Neural cell (in vitro differentiated cells): ENCODE data around the gene TTC39C. TPM values are rescaled to one million over a fixed set of nuclear protein-coding genes. Genes with fewer than 3 reads are reported as not detected.

Experiments used
- H2AFZ ChIP-seq: fragments of 200-600, 300-800 bp; sonication (generic), shearing (Covaris generic); 2 replicates; pipeline ENCODE4 v1.6.0; 2014; ENCODE audit warnings: low read depth, mild to moderate bottlenecking, antibody characterized with exemption, low read length, moderate library complexity
- H3F3A ChIP-seq: fragments of 200-600 bp; shearing (Covaris generic); 2 replicates; pipeline ENCODE4 v1.6.1; 2016; ENCODE audit warnings: mild to moderate bottlenecking, moderate library complexity, mixed read lengths, antibody characterized with exemption, low read length; ENCODE audit not compliant: insufficient read depth, poor library complexity, severe bottlenecking
- H3K27ac ChIP-seq: fragments of 200-600, 300-800 bp; sonication (generic), shearing (Covaris generic); 2 replicates; pipeline ENCODE4 v1.5.1; 2014; ENCODE audit warnings: mild to moderate bottlenecking, low read length, moderate library complexity
- H3K27me3 ChIP-seq: fragments of 300-800, 200-600 bp; sonication (generic), shearing (Covaris generic); 2 replicates; pipeline ENCODE4 v1.6.0; 2014; ENCODE audit warnings: mild to moderate bottlenecking, low read depth, low read length, moderate library complexity; ENCODE audit not compliant: insufficient read depth
- H3K36me3 ChIP-seq: fragments of 300-800, 200-600 bp; sonication (generic), shearing (Covaris generic); 2 replicates; pipeline ENCODE4 v1.5.1; 2014; ENCODE audit warnings: mild to moderate bottlenecking, antibody characterized with exemption, low read length, moderate library complexity; ENCODE audit not compliant: insufficient read depth
- H3K4me2 ChIP-seq: fragments of 300-800, 200-600 bp; sonication (generic), shearing (Covaris generic); 2 replicates; pipeline ENCODE4 v1.6.0; 2014; ENCODE audit warnings: mild to moderate bottlenecking, low read length
- H3K4me3 ChIP-seq: fragments of 300-800, 200-600 bp; sonication (generic), shearing (Covaris generic); 2 replicates; pipeline ENCODE4 v1.5.1; 2014; ENCODE audit warnings: mild to moderate bottlenecking, low read length, moderate library complexity
- H3K79me2 ChIP-seq: fragments of 200-600 bp; shearing (Covaris generic); replicated peaks from 2 replicates; pipeline ENCODE4 v1.6.0; 2014; ENCODE audit warnings: mild to moderate bottlenecking, low read length, moderate library complexity; ENCODE audit not compliant: insufficient read depth
- H3K9ac ChIP-seq: fragments of 300-800, 200-600 bp; sonication (generic), shearing (Covaris generic); 2 replicates; pipeline ENCODE4 v1.6.1; 2016; ENCODE audit warnings: mild to moderate bottlenecking, low read length, mixed read lengths
- H3K9me2 ChIP-seq: fragments of 200-600 bp; shearing (Covaris generic); 2 replicates; pipeline ENCODE4 v1.6.1; 2016; ENCODE audit warnings: mild to moderate bottlenecking, low read length, mixed read lengths; ENCODE audit not compliant: insufficient read depth
- H3K9me3 ChIP-seq: fragments of 200-600, 300-800 bp; sonication (generic), shearing (Covaris generic); 2 replicates; pipeline ENCODE4 v1.6.1; 2016; ENCODE audit warnings: mild to moderate bottlenecking, mixed run types, low read length, moderate library complexity, mixed read lengths
- H4K20me1 ChIP-seq: fragments of 200-600 bp; shearing (Covaris generic); 2 replicates; pipeline ENCODE4 v1.6.1; 2016; ENCODE audit warnings: mild to moderate bottlenecking, mixed run types; ENCODE audit not compliant: insufficient read depth
- CTCF ChIP-seq: fragments of 450-650 bp; IDR thresholded peaks from 2 replicates; pipeline ENCODE4 v1.5.1; 2014; ENCODE audit warnings: antibody characterized with exemption, mild to moderate bottlenecking, moderate library complexity; ENCODE audit not compliant: poor library complexity, severe bottlenecking
- EZH2 ChIP-seq: fragments of 200-600, 300-800 bp; shearing (Covaris generic), sonication (generic); IDR thresholded peaks from 2 replicates; pipeline ENCODE4 v1.6.1; 2014; ENCODE audit warnings: antibody characterized with exemption, low read length, borderline replicate concordance, mild to moderate bottlenecking; ENCODE audit not compliant: insufficient read depth, poor library complexity, severe bottlenecking
- POLR2AphosphoS5 ChIP-seq: IDR thresholded peaks from 2 replicates; pipeline ENCODE4 v1.6.1; 2012
- RAD21 ChIP-seq: fragments of 450-650 bp; conservative IDR thresholded peaks from 2 replicates; pipeline ENCODE4 v1.6.1; 2014; ENCODE audit warnings: antibody characterized with exemption, mild to moderate bottlenecking, moderate library complexity
- REST ChIP-seq: IDR thresholded peaks from 2 replicates; pipeline ENCODE4 v1.6.1; 2012; ENCODE audit warnings: borderline replicate concordance
- SMC3 ChIP-seq: fragments of 450-650 bp; conservative IDR thresholded peaks from 2 replicates; pipeline ENCODE4 v1.6.1; 2014; ENCODE audit warnings: antibody characterized with exemption, mild to moderate bottlenecking, moderate library complexity; ENCODE audit not compliant: poor library complexity
- polyA plus RNA-seq: library from polyadenylated mRNA; depleted of rRNA; stranded (reverse); fragments of >200 nt; gene quantifications from 2 replicates; pipeline ENCODE4 v1.2.3, GENCODE V29; 2014

TTC39C gene
- polyA plus RNA-seq, 1 donor from 2014 or later, result 19.9 TPM

- H3K4me2 ChIP-seq, result no peak overlapping the region
- peaks cover 5% of the 10 kb centered on the region for H3K9me3 ChIP-seq
- H2AFZ ChIP-seq, result no peak overlapping the region
- H3K36me3 ChIP-seq, result no peaks in the 10 kb centered on the region
- no peaks in the 10 kb centered on the region for H3K27me3 ChIP-seq
- no peak overlapping the region for H3K9ac ChIP-seq
- H3K27ac ChIP-seq, result no peak overlapping the region
- H3K4me3 ChIP-seq, result no peak overlapping the region
- TF ChIP-seq REST (no peak), SMC3 (no peak), RAD21 (no peak), CTCF (no peak)
- H3K9me2 ChIP-seq, result no peaks in the 10 kb centered on the region
- no peaks in the 10 kb centered on the region for H3F3A ChIP-seq
- peaks cover 27% of the 10 kb centered on the region for H3K79me2 ChIP-seq
- no peaks in the 10 kb centered on the region for H4K20me1 ChIP-seq
Measured at GRCh38 chr18:24039671-24040070, 25.1 kb downstream of the TTC39C start.

GRCh38 chr18:24041691-24042090 lies 27.1 kb downstream of the TTC39C start:
- Histone ChIP-seq H3K9ac (no peak overlapping the region), H3K9me2 (no peaks in the 10 kb centered on the region), H3K27ac (no peak overlapping the region), H3K4me3 (no peak overlapping the region), H2AFZ (no peak overlapping the region), H3F3A (no peaks in the 10 kb centered on the region), H3K36me3 (no peaks in the 10 kb centered on the region), H4K20me1 (no peaks in the 10 kb centered on the region), H3K79me2 (peaks cover 21% of the 10 kb centered on the region), H3K27me3 (no peaks in the 10 kb centered on the region), H3K9me3 (peaks cover 5% of the 10 kb centered on the region), H3K4me2 (no peak overlapping the region)
- TF ChIP-seq REST, result no peak
- TF ChIP-seq POLR2AphosphoS5, result no peak
- TF ChIP-seq EZH2, result no peak
